Lower lobe of right lung (tissue), 2 donors: ENCODE measurements around the gene KLHDC3. TPM values are rescaled to one million over a fixed set of nuclear protein-coding genes. Genes with fewer than 3 reads are reported as not detected.

ENCODE experiments used
- ATAC-seq, 2 donors: fragments of 200-7000 bp; cut with Tn5 transposase; one replicate each; pipeline ENCODE4 v1.9.1; 2020 to 2022; ENCODE audit warnings: mild to moderate bottlenecking in 2 of 2, moderate library complexity in 2 of 2
- DNase-seq: peaks from one replicate; pipeline ENCODE4 v3.0.0-alpha.2; 2020
- H3K27ac ChIP-seq: fragments of 200-600 bp; one replicate; pipeline ENCODE4 v1.8.0; 2022
- H3K27me3 ChIP-seq: fragments of 200-600 bp; one replicate; pipeline ENCODE4 v1.8.0; 2022; ENCODE audit warnings: low read depth
- H3K36me3 ChIP-seq: fragments of 200-600 bp; one replicate; pipeline ENCODE4 v1.8.0; 2022; ENCODE audit warnings: mild to moderate bottlenecking
- H3K4me1 ChIP-seq: fragments of 200-600 bp; one replicate; pipeline ENCODE4 v1.8.0; 2022
- H3K4me3 ChIP-seq: fragments of 200-600 bp; one replicate; pipeline ENCODE4 v1.8.0; 2022; ENCODE audit warnings: mild to moderate bottlenecking
- H3K9me3 ChIP-seq: fragments of 200-600 bp; one replicate; pipeline ENCODE4 v1.8.0; 2022
- intact Hi-C: fragments of 100-400 bp; cut with DNase I; formaldehyde crosslinking; loops from one replicate; pipeline ENCODE4 v1.11.0; 2022
- total RNA-seq: library from RNA; stranded (reverse); fragmentation: NEBNext Ultra II Directional; extraction: Animal tissue kit (Norgen Biotek cat#: 25700); gene quantifications from one replicate; pipeline ENCODE4 v1.2.1, GENCODE V29; 2021
- TF ChIP-seq, protein P1 (sequence below): fragments of 200-600 bp; IDR thresholded peaks from one replicate; pipeline ENCODE4 v1.8.0; 2022; ENCODE audit warnings: antibody characterized with exemption, mild to moderate bottlenecking
- donor health status: DM: no; HTN: yes; CAD: no; lungs with severe emphysema.

The KLHDC3 gene
- total RNA-seq, 1 donor from 2014 or later: 59.3 TPM

DNA sequence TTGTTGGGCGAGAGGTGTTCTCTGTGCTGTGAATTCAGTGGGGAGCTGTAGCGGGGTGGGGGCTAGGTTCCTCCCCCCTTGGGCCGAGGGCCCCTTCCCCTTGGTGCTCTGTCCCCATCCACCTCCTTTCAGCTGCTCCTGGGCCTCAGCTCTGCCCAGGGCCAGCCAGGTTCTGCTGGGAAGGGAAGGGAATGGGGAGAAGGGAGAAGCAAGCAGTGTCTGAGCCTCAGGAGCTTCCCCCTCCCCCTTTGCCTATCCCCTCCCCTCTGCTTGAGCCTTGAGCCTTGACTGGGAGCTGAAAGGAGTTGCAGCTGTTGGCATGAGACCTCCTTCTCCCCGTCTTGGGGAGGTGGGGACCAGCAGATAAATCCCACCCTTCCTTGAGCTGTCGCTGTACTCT lies 6.8 kb downstream of the KLHDC3 start:
- ATAC-seq (peak; percentile 4 to 10), DNase-seq (no peak)
- H3K36me3 ChIP-seq: peaks cover 50% of the 10 kb centered on the region
- peak overlapping the region; percentile 89 for H3K27ac ChIP-seq
- TF ChIP-seq, protein P1, sequence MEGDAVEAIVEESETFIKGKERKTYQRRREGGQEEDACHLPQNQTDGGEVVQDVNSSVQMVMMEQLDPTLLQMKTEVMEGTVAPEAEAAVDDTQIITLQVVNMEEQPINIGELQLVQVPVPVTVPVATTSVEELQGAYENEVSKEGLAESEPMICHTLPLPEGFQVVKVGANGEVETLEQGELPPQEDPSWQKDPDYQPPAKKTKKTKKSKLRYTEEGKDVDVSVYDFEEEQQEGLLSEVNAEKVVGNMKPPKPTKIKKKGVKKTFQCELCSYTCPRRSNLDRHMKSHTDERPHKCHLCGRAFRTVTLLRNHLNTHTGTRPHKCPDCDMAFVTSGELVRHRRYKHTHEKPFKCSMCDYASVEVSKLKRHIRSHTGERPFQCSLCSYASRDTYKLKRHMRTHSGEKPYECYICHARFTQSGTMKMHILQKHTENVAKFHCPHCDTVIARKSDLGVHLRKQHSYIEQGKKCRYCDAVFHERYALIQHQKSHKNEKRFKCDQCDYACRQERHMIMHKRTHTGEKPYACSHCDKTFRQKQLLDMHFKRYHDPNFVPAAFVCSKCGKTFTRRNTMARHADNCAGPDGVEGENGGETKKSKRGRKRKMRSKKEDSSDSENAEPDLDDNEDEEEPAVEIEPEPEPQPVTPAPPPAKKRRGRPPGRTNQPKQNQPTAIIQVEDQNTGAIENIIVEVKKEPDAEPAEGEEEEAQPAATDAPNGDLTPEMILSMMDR: no peak
- H3K27me3 ChIP-seq: no peaks in the 10 kb centered on the region
- intact Hi-C loops: no loop called here
- peaks cover 39% of the 10 kb centered on the region for H3K4me1 ChIP-seq
- H3K9me3 ChIP-seq: no peaks in the 10 kb centered on the region
- H3K4me3 ChIP-seq: peak overlapping the region; percentile 99

- intact Hi-C loops: no loop called here
- peak within 1 kb of the TSS; percentile 89 for H3K27ac ChIP-seq
- peak within 1 kb of the TSS; percentile 99 for H3K4me3 ChIP-seq
- ATAC-seq (peak; percentile 88 to 97), DNase-seq (peak; percentile 91)
- H3K9me3 ChIP-seq: no peaks in the 10 kb centered on the region
- TF ChIP-seq, protein P1: no peak
- no peaks in the 10 kb centered on the region for H3K27me3 ChIP-seq
- H3K4me1 ChIP-seq: peaks cover 33% of the 10 kb centered on the region
- H3K36me3 ChIP-seq: peaks cover 56% of the 10 kb centered on the region
These were observed 7.4 kb downstream of the KLHDC3 start, which contains the start of gene RRP36 for GRCh38 chr6:43021270-43022047. TSS of gene RRP36 (plus strand) at chr6:43021623. CDS start at chr6:43021655, 32 bp downstream.

- H3K27me3 ChIP-seq: no peaks in the 10 kb centered on the region
- TF ChIP-seq, protein P1: no peak
- H3K36me3 ChIP-seq: peaks cover 61% of the 10 kb centered on the region
- no peak overlapping the region for H3K27ac ChIP-seq
- no peak overlapping the region for H3K4me3 ChIP-seq
- no peak for ATAC-seq
- no peaks in the 10 kb centered on the region for H3K9me3 ChIP-seq
- H3K4me1 ChIP-seq: peaks cover 23% of the 10 kb centered on the region
- intact Hi-C loops: no loop called here
- DNase-seq: no peak
These were observed 10.4 kb downstream of the KLHDC3 start for GRCh38 chr6:43024436-43024835.

DNA sequence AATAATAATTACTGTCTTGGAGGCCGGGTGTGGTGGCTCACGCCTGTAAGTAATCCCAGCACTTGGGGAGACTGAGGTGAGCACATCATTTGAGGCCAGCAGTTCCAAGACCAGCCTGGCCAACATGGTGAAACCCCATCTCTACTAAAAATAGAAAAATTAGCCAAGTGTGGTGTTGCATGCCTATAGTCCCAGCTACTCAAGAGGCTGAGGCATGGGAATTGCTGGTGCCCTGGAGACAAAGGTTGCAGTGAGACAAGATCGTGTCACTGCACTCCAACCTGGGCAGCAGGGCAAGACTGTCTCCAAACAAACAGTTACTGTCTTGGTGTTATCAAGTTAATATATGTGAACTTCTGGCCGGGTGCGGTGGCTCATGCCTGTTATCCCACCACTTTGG lies 12.3 kb downstream of the KLHDC3 start:
- Histone ChIP-seq H3K9me3 (no peaks in the 10 kb centered on the region), H3K27ac (no peak overlapping the region), H3K4me3 (no peak overlapping the region), H3K4me1 (peaks cover 14% of the 10 kb centered on the region), H3K36me3 (peaks cover 69% of the 10 kb centered on the region), H3K27me3 (no peaks in the 10 kb centered on the region)
- ATAC-seq: no peak
- intact Hi-C loops: no loop called here
- TF ChIP-seq, protein P1: no peak
- DNase-seq: no peak

DNA sequence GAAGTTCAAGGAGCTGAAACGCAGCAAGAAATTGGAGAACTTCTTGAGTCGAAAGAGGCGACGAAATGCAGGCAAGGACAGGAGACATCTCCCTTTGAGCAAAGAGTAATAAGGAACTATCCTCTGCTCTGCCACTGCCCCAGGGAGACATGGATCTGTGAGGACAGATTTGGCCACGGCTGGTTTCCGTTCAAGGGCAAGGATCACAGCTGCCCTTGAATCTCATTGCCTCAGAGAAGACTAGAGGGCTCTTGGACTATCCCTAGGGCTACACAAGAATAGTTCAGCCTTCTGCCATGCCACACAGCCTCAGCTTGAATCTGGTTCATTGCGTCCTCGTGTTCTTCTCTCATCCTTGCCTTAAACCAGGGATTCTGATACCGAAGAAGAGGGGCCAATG lies 15.1 kb downstream of the KLHDC3 start:
- intact Hi-C loops: no loop called here
- H3K27ac ChIP-seq: no peak overlapping the region
- TF ChIP-seq, protein P1: no peak
- no peaks in the 10 kb centered on the region for H3K9me3 ChIP-seq
- H3K27me3 ChIP-seq: no peaks in the 10 kb centered on the region
- no peaks in the 10 kb centered on the region for H3K4me1 ChIP-seq
- peaks cover 93% of the 10 kb centered on the region for H3K36me3 ChIP-seq
- no peak for DNase-seq
- H3K4me3 ChIP-seq: no peak overlapping the region
- ATAC-seq: no peak
